ES-I3 (cell line): Measurements from ENCODE around the gene MICALL1.

ENCODE experiments used
- H3K36me3 ChIP-seq: 2 replicates; pipeline ENCODE4 v1.6.1; 2013; ENCODE audit warnings: mild to moderate bottlenecking, low read length, control low read depth, moderate library complexity; ENCODE audit not compliant: insufficient read depth
- H3K4me1 ChIP-seq: 2 replicates; pipeline ENCODE4 v1.6.1; 2013; ENCODE audit warnings: mild to moderate bottlenecking, control low read depth, low read length; ENCODE audit not compliant: insufficient read depth
- H3K9ac ChIP-seq: 2 replicates; pipeline ENCODE4 v1.6.1; 2013; ENCODE audit warnings: low read depth, mild to moderate bottlenecking, low read length, moderate library complexity
- H3K9me3 ChIP-seq: 2 replicates; pipeline ENCODE4 v1.6.1; 2013; ENCODE audit warnings: mild to moderate bottlenecking, low read length, moderate library complexity; ENCODE audit not compliant: control insufficient read depth, insufficient read depth

Gene MICALL1

GRCh38 chr22:37913233-37913721 is 7.2 kb downstream of the MICALL1 start:
- Histone ChIP-seq H3K4me1 (peaks cover 14% of the 10 kb centered on the region), H3K36me3 (peaks cover 19% of the 10 kb centered on the region), H3K9ac (no peak overlapping the region), H3K9me3 (no peaks in the 10 kb centered on the region)

- H3K9me3 ChIP-seq = no peaks in the 10 kb centered on the region
- H3K4me1 ChIP-seq = peaks cover under 1% of the 10 kb centered on the region; the same call in 1 of the 2 replicates
- H3K9ac ChIP-seq = no peak overlapping the region
- H3K36me3 ChIP-seq = peaks cover 21% of the 10 kb centered on the region
Measured at GRCh38 chr22:37916311-37916710, 10.2 kb downstream of the MICALL1 start.

- Histone ChIP-seq H3K36me3 (peaks cover 21% of the 10 kb centered on the region), H3K9me3 (no peaks in the 10 kb centered on the region), H3K4me1 (no peaks in the 10 kb centered on the region), H3K9ac (no peak overlapping the region)
Measured at GRCh38 chr22:37917874-37918548, 11.9 kb downstream of the MICALL1 start.

GRCh38 chr22:37918580-37919270 is 12.6 kb downstream of the MICALL1 start:
- H3K9me3 ChIP-seq = no peaks in the 10 kb centered on the region
- H3K9ac ChIP-seq = no peak overlapping the region
- H3K4me1 ChIP-seq = no peaks in the 10 kb centered on the region
- peaks cover 21% of the 10 kb centered on the region for H3K36me3 ChIP-seq

- Histone ChIP-seq H3K9ac (no peak overlapping the region), H3K36me3 (peaks cover 18% of the 10 kb centered on the region), H3K4me1 (no peaks in the 10 kb centered on the region), H3K9me3 (no peaks in the 10 kb centered on the region)
Measured at GRCh38 chr22:37920126-37920525, 14.0 kb downstream of the MICALL1 start.

- H3K9me3 ChIP-seq = no peaks in the 10 kb centered on the region
- H3K9ac ChIP-seq = no peak overlapping the region
- H3K4me1 ChIP-seq = no peaks in the 10 kb centered on the region
- peaks cover 9% of the 10 kb centered on the region for H3K36me3 ChIP-seq
Measured at GRCh38 chr22:37922191-37922590, 16.1 kb downstream of the MICALL1 start.

- H3K9ac ChIP-seq = no peak overlapping the region
- H3K36me3 ChIP-seq = peaks cover 2% of the 10 kb centered on the region
- no peaks in the 10 kb centered on the region for H3K9me3 ChIP-seq
- no peaks in the 10 kb centered on the region for H3K4me1 ChIP-seq
Measured at GRCh38 chr22:37923927-37924326, 17.8 kb downstream of the MICALL1 start.

GRCh38 chr22:37924386-37925065 is 18.4 kb downstream of the MICALL1 start:
- Histone ChIP-seq H3K4me1 (no peaks in the 10 kb centered on the region), H3K9ac (no peak overlapping the region), H3K36me3 (peaks cover 2% of the 10 kb centered on the region; the same call in 1 of the 2 replicates), H3K9me3 (no peaks in the 10 kb centered on the region)

- no peaks in the 10 kb centered on the region for H3K9me3 ChIP-seq
- no peaks in the 10 kb centered on the region for H3K4me1 ChIP-seq
- no peaks in the 10 kb centered on the region; the same call in 1 of the 2 replicates for H3K36me3 ChIP-seq
- no peak overlapping the region for H3K9ac ChIP-seq
Measured at GRCh38 chr22:37925330-37925729, 19.2 kb downstream of the MICALL1 start.

- no peaks in the 10 kb centered on the region for H3K9me3 ChIP-seq
- H3K4me1 ChIP-seq = no peaks in the 10 kb centered on the region
- no peaks in the 10 kb centered on the region; the same call in 1 of the 2 replicates for H3K36me3 ChIP-seq
- no peak overlapping the region for H3K9ac ChIP-seq
Measured at GRCh38 chr22:37925767-37926166, 19.7 kb downstream of the MICALL1 start.

GRCh38 chr22:37926358-37926757 is 20.3 kb downstream of the MICALL1 start:
- no peak overlapping the region for H3K9ac ChIP-seq
- H3K4me1 ChIP-seq = no peaks in the 10 kb centered on the region

GRCh38 chr22:37926771-37927636 is 20.9 kb downstream of the MICALL1 start:
- Histone ChIP-seq H3K36me3 (no peaks in the 10 kb centered on the region; the same call in 1 of the 2 replicates), H3K9ac (no peak overlapping the region), H3K4me1 (no peaks in the 10 kb centered on the region), H3K9me3 (no peaks in the 10 kb centered on the region)

More at GRCh38 chr22:37926358-37926757, 20.3 kb downstream of the MICALL1 start:
- Histone ChIP-seq H3K9me3 (no peaks in the 10 kb centered on the region), H3K36me3 (no peaks in the 10 kb centered on the region; the same call in 1 of the 2 replicates)

GRCh38 chr22:37927637-37927936 is 21.5 kb downstream of the MICALL1 start:
- H3K9me3 ChIP-seq = no peaks in the 10 kb centered on the region
- H3K36me3 ChIP-seq = no peaks in the 10 kb centered on the region; the same call in 1 of the 2 replicates
- H3K9ac ChIP-seq = no peak overlapping the region
- no peaks in the 10 kb centered on the region for H3K4me1 ChIP-seq

- Histone ChIP-seq H3K4me1 (no peaks in the 10 kb centered on the region; the same call in 1 of the 2 replicates), H3K9ac (no peak overlapping the region)
Measured at GRCh38 chr22:37929390-37929789, 23.3 kb downstream of the MICALL1 start.

More at GRCh38 chr22:37929390-37929789, 23.3 kb downstream of the MICALL1 start:
- no peaks in the 10 kb centered on the region for H3K9me3 ChIP-seq
- H3K36me3 ChIP-seq = no peaks in the 10 kb centered on the region; the same call in 1 of the 2 replicates
